IPS-NIHi11 (cell line): Measurements from ENCODE around the gene NINJ2.
A peak's percentile ranks its signal among the peaks of the same experiment; 100 is the strongest.
"Not testable (repeated sequence)": the region's sequence is repeated elsewhere in the genome, so short reads cannot be mapped to it uniquely, and the experiment has no call there.

Source experiments
- DNase-seq: peaks from one replicate; pipeline ENCODE4 v3.0.0; 2012; ENCODE audit warnings: mixed read lengths, low spot score

NINJ2 gene

DNA sequence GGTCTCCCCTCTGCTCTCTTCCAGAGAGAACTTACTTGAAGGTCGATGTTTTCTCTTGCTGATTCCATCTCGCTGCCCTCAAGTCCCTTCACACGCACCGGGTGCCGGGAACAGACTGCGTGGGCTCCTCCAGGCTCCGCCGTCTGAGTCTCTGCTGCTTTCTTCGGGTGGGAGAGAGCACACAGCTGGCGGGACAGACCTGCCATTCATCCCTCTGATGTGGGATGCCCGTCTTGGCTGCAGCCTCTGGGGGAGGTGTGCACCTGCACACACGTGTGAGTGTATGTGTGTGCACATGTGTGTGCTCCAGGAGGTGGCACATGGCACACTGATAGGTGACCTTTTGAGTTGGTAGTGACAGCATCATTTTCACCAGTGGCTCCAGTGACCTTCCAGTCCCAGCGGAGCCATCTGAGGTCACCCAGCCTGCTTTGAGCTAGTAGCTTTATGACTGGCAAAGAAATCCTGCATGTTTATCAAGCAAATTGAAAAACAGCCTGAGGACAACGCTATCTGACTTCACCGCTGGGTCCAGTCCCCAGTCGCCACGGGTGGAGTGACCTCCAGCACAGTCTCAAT, at the start of gene NINJ2:
Gene NINJ2 (minus strand): TSS at position 153 of the 579 bp plus-strand sequence. CDS start 85 bp downstream, at position 68.
- no peak for DNase-seq

- peak; percentile 30 for DNase-seq
Observed at GRCh38 chr12:712172-712863, 49.1 kb upstream of the NINJ2 start.

DNA sequence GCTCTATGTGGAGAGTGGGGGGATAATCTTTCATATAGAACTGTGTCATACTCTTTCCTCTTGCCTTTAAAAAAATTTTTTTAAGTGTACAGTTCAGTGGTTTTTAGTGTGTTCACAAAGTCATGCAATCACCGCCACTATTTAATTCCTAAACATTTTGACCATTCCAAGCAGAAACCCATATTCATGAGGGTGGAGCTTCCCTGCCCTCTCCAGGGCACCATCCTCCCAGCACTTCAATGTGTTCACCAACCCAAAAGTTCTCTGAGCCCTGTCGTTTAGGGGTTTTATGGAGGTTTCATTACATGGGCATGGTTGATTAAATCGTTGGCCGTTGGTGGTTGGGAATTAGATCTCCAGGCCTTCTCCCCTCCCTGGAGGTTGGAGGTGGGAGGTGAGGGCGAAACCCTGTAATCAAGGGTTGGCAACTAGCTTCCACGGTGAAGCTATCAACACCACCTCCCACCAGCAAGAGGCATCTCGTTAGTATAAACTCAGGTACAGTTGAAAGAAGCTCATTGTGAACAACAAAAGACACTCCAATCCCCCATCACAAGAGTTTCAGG, 46.3 kb upstream of the NINJ2 start:
- DNase-seq, result no peak

DNA sequence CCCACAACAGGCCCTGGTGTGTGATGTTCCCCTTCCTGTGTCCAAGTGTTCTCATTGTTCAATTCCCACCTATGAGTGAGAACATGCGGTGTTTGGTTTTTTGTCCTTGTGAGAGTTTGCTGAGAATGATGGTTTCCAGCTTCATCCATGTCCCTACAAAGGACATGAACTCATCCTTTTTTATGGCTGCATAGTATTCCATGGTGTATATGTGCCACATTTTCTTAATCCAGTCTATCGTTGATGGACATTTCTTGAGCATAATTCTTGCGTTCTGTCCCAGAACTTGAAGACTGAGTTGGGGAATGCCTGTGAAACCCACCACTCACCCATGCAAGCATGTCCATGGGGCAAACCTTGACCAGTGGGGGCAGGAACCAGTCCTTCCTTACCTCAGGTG, 44.8 kb upstream of the NINJ2 start:
- DNase-seq, result not testable (repeated sequence)

GRCh38 chr12:704516-705242, 41.4 kb upstream of the NINJ2 start:
- no peak for DNase-seq

GRCh38 chr12:701896-702539, 38.8 kb upstream of the NINJ2 start:
- no peak for DNase-seq

DNA sequence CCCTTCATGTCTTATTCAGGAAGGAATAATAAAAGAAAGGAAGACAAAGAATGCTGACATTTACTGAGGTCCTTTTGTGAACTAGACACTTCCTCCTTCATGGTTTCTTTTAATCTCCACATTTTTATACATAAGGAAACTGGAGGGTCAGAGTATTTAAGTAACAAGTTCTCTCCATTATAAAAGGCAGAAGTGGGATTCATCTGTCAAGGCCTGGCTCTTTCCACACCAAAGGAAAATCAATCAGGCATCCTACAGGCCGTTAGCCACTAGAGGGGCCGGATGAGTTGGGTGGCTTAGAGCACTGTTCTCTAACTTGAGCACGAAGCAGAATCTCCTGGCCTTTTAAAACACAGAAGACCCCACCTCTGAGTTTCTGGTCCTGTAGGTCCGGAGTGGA, 36.8 kb upstream of the NINJ2 start:
- DNase-seq, result no peak

DNA sequence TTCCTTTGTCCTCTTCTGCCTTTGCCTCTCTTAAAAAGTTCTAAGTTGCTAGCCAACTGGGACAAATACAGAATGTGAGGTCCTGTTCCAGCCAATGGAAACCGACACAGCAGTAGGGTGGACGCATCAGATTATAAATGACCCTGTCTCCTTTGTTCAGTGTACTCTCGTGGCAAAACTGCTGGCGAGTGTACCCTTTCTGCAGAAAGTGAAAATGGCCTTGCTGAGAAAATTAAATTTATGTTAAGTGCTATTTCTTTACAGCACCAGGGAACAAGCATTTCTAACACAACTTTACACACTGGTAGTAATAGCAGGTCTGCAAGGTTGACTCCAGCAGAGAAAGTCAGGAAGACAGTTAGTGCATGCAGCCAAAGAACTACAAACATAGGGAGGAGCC, 35.0 kb upstream of the NINJ2 start:
- not testable (repeated sequence) for DNase-seq

- DNase-seq, result no peak
Observed at GRCh38 chr12:697481-697880, 34.2 kb upstream of the NINJ2 start.

- DNase-seq, result no peak
Observed at GRCh38 chr12:694734-695503, 31.7 kb upstream of the NINJ2 start.

- DNase-seq, result no peak
Observed at GRCh38 chr12:693934-694533, 30.8 kb upstream of the NINJ2 start.

DNA sequence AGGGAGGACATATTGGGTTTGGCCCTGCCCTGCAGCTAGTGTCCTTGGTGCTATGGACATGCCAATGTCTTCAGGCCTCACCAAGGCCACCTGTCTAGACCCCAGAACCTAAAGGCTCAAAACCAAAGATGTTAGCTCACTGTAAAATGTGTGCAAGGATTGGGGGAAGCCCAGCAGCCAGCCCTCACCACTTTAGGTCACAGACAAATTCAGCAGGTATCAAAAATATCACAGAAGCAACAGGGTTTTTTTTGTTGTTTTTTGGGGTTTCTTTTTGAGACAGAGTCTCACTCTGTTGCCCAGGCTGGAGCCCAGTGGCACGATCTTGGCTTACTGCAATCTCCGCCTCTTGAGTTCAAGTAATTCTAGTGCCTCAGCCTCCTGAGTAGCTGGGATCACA, 29.0 kb upstream of the NINJ2 start:
- no peak for DNase-seq

DNA sequence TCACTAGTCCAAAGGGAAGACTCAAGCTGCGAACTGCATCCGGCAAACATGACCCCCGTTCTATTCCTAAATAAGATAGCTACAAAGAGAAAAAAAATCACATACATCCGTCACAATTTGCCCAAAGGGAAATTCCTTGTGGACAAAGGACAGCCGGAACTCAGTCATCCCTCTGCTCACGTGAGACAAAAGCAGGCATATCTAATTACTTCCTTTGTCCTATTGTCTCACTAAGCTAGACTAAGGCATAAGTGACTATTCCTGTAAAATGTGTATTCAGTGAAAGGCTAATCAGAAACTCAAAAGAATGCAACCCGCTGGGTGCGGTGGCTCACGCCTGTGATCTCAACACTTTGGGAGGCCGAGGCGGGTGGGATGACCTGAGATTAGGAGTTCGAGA, 27.2 kb upstream of the NINJ2 start:
- DNase-seq, result no peak

- DNase-seq, result no peak
Observed at GRCh38 chr12:685388-685787, 22.1 kb upstream of the NINJ2 start.

- no peak for DNase-seq
Observed at GRCh38 chr12:684416-684815, 21.2 kb upstream of the NINJ2 start.

DNA sequence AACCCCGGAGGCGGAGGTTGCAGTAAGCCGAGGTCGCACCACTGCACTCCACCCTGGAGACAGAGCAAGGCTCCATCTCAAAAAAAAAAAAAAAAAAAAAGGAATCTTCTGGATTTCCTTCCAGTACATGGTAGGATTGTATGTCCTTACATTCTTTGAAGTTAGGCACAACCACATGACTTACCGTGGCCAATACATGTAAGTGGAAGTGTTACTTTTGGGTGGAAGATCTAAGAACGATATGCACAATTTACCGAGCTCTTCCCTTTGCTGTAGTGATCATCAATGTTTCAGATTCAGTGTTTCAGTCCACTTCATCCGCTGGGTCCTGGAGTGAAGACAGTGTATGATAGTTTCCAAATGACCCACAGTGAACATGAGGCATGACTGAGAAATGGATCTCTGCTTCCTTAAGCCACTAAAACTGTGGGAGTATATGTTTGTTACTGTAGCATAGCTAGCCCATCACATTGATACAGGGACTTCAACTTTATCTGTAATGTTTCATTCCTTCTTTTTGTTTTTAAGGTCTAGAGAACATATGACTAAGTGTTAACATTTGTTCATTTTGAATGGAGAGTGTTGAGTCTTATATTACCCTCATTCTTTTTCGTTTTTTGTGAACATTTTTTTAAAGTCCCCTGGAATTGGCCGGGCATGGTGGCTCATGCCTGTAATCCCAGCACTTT, 18.5 kb upstream of the NINJ2 start:
- no peak for DNase-seq

DNA sequence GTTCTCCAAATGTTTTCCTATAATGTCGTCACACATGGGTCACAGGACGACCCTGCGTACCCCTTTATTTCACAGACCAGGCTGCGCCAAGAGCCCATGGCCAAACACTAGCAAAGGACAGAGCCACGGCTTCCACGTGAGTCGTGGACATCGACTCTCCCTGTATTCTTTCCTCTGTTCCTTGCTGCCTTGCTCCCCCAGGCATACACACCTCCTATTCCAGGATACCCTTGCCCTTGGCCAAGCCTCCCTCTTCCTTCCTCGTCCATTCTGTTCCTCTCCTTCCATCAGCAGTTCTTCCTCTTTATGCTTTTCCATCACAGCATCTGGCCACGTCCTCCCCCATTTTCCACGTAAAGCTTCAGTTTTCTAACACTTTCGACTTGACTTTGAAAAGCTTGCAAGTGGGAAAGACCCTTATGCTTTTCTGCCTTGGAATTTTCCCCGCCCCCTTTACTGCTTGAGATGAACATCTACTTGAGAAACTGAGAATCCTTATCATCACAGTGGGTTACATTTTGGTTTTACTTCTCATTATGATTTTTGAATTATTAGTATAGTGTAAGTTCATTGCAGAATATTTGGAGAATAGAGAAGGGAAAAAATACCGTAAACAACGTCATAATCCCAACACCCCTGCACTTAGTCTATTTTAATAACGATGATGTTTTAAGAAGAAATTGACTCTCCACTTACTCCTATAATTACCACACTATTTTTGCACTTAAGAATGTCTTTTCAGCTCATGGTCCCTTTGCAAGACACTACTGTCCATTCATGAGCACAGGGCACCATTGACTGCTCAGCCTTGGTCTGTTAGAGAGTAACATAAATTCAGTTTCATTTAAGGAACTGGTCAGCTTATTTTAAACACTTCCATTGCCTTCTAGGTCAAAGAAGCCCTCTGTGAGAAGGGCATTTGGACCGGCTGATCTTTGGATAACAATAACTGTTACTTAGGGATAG, 15.8 kb upstream of the NINJ2 start:
- no peak for DNase-seq

- DNase-seq, result no peak
Observed at GRCh38 chr12:675562-675961, 12.3 kb upstream of the NINJ2 start.

DNA sequence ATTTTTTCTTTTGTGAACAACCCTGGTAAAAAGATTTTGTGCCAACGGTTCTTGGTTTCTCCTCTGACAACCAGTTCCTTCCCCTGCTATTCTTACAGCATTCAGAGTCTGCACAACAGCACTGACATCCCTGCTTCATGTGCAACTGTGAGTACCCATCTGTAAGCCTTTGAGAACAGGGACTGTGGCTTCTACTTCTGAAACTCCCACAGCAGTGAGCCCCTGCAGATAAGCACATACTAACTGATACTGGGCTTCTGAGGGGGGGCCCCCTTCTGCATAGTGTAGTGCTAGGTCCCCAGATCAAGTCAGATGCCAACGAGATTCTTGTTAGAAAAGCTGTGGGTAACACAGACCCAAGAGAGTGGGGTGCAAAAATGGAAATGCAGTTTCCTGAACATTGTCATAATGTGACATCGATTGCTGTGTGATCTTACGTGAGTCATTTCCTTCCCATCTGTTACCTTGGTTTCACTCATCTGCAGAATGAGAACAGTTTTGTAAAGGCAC, 11.1 kb upstream of the NINJ2 start:
- DNase-seq, result no peak
